OCI-M1 (cell line): ENCODE measurements around the gene GRIN3B.
A peak's percentile ranks its signal among the peaks of the same experiment; 100 is the strongest.
"Not testable (repeated sequence)": the region's sequence is repeated elsewhere in the genome, so short reads cannot be mapped to it uniquely, and the experiment has no call there.

ENCODE experiments used
- DNase-seq: peaks from one replicate; lab custom pipeline; 2025; lab: John Stamatoyannopoulos, UW

Gene GRIN3B

GRCh38 chr19:1019980-1020867 is 20.0 kb downstream of the GRIN3B start:
- DNase-seq: no peak

- peak; percentile 94 for DNase-seq
Observed at GRCh38 chr19:1020868-1021425, 20.7 kb downstream of the GRIN3B start, which contains the start of gene TMEM259. TMEM259 (minus strand) TSS chr19:1021123; CDS start chr19:1020996, 127 bp downstream.

- not testable (repeated sequence) for DNase-seq
Observed at GRCh38 chr19:1023883-1024188, 23.6 kb downstream of the GRIN3B start.

- not testable (repeated sequence) for DNase-seq
Observed at GRCh38 chr19:1025080-1025479, 24.9 kb downstream of the GRIN3B start.

GRCh38 chr19:1025960-1026782 is 26.0 kb downstream of the GRIN3B start, which contains the start of gene CNN2:
CNN2 (plus strand) TSS chr19:1026608; CDS start chr19:1026662, 54 bp downstream.
- peak; percentile 72 for DNase-seq

- DNase-seq: no peak
Observed at GRCh38 chr19:1026783-1027649, 26.8 kb downstream of the GRIN3B start.

GRCh38 chr19:1027650-1028061 is 27.4 kb downstream of the GRIN3B start:
- DNase-seq: no peak

- DNase-seq: no peak
Observed at GRCh38 chr19:1028062-1028926, 28.1 kb downstream of the GRIN3B start.

GRCh38 chr19:1032264-1032867 is 32.1 kb downstream of the GRIN3B start:
- no peak for DNase-seq

GRCh38 chr19:1035998-1036621 is 35.9 kb downstream of the GRIN3B start:
- no peak for DNase-seq

- DNase-seq: no peak
Observed at GRCh38 chr19:1037621-1038064, 37.4 kb downstream of the GRIN3B start.

- DNase-seq: no peak
Observed at GRCh38 chr19:1038978-1039645, 38.9 kb downstream of the GRIN3B start.

GRCh38 chr19:1039646-1040475 is 39.6 kb downstream of the GRIN3B start, which contains the start of gene ABCA7:
ABCA7 (plus strand) TSS chr19:1040107; CDS start chr19:1041362, 1,255 bp downstream.
- peak; percentile 96 for DNase-seq

- DNase-seq: peak; percentile 92
Observed at GRCh38 chr19:1040476-1041271, 40.5 kb downstream of the GRIN3B start.

GRCh38 chr19:1041272-1041834 is 41.1 kb downstream of the GRIN3B start:
- no peak for DNase-seq

- no peak for DNase-seq
Observed at GRCh38 chr19:1041835-1042685, 41.8 kb downstream of the GRIN3B start.
